IMR-90 (cell line): ENCODE results near the gene LIMK2. TPM values are rescaled to one million over a fixed set of nuclear protein-coding genes. Genes with fewer than 3 reads are reported as not detected.

Source experiments
- CEBPB ChIP-seq: IDR thresholded peaks from 2 replicates; pipeline ENCODE4 v1.6.1; 2012; ENCODE audit warnings: low read depth, low read length, improper control_type of control experiment
- ELK1 ChIP-seq: fragments of 150-350 bp; IDR thresholded peaks from 2 replicates; pipeline ENCODE4 v1.6.1; 2016; ENCODE audit warnings: low read depth, mild to moderate bottlenecking, low read length, moderate library complexity, borderline replicate concordance
- POLR2A ChIP-seq: IDR thresholded peaks from 2 replicates; pipeline ENCODE4 v1.6.1; 2012; ENCODE audit warnings: mild to moderate bottlenecking, low read depth, low read length
- SMC3 ChIP-seq: fragments of 150-350 bp; IDR thresholded peaks from 2 replicates; pipeline ENCODE4 v1.6.1; 2016; ENCODE audit warnings: low read depth, mild to moderate bottlenecking, antibody characterized with exemption, low read length, moderate library complexity
- polyA plus RNA-seq, 3 experiments: library from polyadenylated mRNA; depleted of rRNA; stranded (reverse); fragments of >200 nt; gene quantifications; 2 replicates each; pipeline ENCODE4 v1.2.3, GENCODE V29; 2012; ENCODE audit warnings: low replicate concordance in 1 of 3
- total RNA-seq: library from RNA; depleted of rRNA; stranded (reverse); fragments of >200 nt; gene quantifications from 2 replicates; pipeline ENCODE4 v1.2.3, GENCODE V29; 2012

The LIMK2 gene
- total and polyA plus RNA-seq, 2 of the 4 experiments (the other 2 are of a cell fraction) = 14.5 to 31.9 TPM

DNA sequence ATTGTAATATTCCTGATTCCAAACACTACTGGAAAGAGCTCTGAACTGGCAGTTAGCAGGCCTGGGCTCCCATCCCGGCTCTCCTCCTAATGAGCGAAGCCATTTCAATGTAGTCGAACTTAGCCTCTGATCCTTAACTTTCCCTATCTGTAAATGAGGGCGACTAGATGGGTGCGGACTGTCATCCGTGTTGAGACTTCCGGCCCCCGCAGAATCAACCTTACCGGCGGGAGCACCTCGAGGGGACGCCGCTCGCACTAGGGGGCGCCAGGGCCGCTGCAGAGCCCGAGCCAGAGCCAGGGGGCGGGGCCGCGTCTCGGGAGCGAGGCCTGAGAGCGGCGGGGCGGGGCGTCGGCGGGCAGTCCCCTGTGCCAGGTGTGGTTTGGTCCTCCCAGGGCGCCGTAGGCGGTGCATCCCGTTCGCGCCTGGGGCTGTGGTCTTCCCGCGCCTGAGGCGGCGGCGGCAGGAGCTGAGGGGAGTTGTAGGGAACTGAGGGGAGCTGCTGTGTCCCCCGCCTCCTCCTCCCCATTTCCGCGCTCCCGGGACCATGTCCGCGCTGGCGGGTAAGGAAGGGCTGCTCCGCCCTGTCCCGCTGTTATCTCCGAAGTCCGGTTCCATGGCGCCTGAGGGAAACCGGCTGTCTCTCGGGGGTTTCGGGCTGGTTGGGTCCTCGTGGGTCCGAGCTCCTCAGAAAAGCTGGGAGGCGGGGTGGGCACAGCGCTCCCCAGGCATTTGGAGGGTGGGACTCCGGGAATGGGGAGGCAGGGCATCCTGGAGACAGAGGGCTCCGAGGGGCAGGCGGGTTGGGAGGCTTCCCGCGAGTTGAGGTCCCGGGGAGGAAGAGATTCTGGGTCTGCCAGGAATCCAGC, at the start of gene LIMK2 (continued):
- TF ChIP-seq CEBPB = no peak
- TF ChIP-seq ELK1 = no peak
- peak; percentile 83 for TF ChIP-seq SMC3
- TF ChIP-seq POLR2A = no peak
